Lung (tissue), 12 donors: ENCODE measurements around the gene CFAP61. TPM values are rescaled to one million over a fixed set of nuclear protein-coding genes. Genes with fewer than 3 reads are reported as not detected.
"Not testable (repeated sequence)": the region's sequence is repeated elsewhere in the genome, so short reads cannot be mapped to it uniquely, and the experiment has no call there.

ENCODE experiments used
- ATAC-seq: fragments of 200-7000 bp; cut with Tn5 transposase; one replicate; pipeline ENCODE4 v1.9.1; 2020; ENCODE audit warnings: moderate number of reproducible peaks; ENCODE audit not compliant: insufficient read depth, low FRiP score
- DNase-seq, 3 donors: peaks; one replicate each; pipeline ENCODE4 v3.0.0-alpha.2; 2013 to 2017
- H3K27ac ChIP-seq, 2 donors: one replicate each; pipeline ENCODE4 v1.5.1; 2013; ENCODE audit warnings: mild to moderate bottlenecking in 2 of 2, moderate library complexity in 2 of 2, control low read depth in 1 of 2, inconsistent platforms in 1 of 2, low read depth in 1 of 2, low read length in 1 of 2
- H3K27me3 ChIP-seq, 3 donors: one replicate each; pipeline ENCODE4 v1.5.1; 2013; ENCODE audit warnings: low read length in 2 of 3; ENCODE audit not compliant: control insufficient read depth in 3 of 3, insufficient read depth in 3 of 3
- H3K36me3 ChIP-seq, 4 donors: one replicate each; pipeline ENCODE4 v1.5.1; 2013; ENCODE audit warnings: low read length in 4 of 4, mild to moderate bottlenecking in 1 of 4, moderate library complexity in 1 of 4; ENCODE audit not compliant: control insufficient read depth in 4 of 4, insufficient read depth in 4 of 4
- H3K4me1 ChIP-seq, 5 donors: one replicate each; pipeline ENCODE4 v1.5.1; 2013; ENCODE audit warnings: low read length in 5 of 5, mild to moderate bottlenecking in 2 of 5, moderate library complexity in 1 of 5; ENCODE audit not compliant: control insufficient read depth in 5 of 5, insufficient read depth in 5 of 5
- H3K4me3 ChIP-seq: one replicate; pipeline ENCODE4 v1.5.1; 2013; ENCODE audit warnings: mild to moderate bottlenecking, control low read depth, moderate library complexity
- H3K9ac ChIP-seq, 2 donors: one replicate each; pipeline ENCODE4 v1.5.1; 2013; ENCODE audit warnings: low read length in 2 of 2, control low read depth in 1 of 2; ENCODE audit not compliant: insufficient read depth in 1 of 2
- H3K9me3 ChIP-seq, 4 donors: one replicate each; pipeline ENCODE4 v1.5.1; 2013; ENCODE audit warnings: low read length in 3 of 4, mild to moderate bottlenecking in 1 of 4, moderate library complexity in 1 of 4; ENCODE audit not compliant: control insufficient read depth in 4 of 4, insufficient read depth in 3 of 4
- WGBS, 2 donors: extraction: QIAGEN DNeasy Blood & Tissue Kit; methylation state at CpG; one replicate each; pipeline ENCODE4 v1.1.7; 2013; 5-methylcytosine and 5-hydroxymethylcytosine counted together
- polyA plus RNA-seq, 2 donors: library from polyadenylated mRNA; stranded (reverse); fragments of 200-250 nt; gene quantifications; one replicate each; pipeline ENCODE4 v1.2.1, GENCODE V29; 2013
- total RNA-seq, 2 donors: library from RNA; depleted of rRNA in 1 of 2; stranded (reverse); fragments of >200 nt in 1 of 2; gene quantifications; one replicate each; pipeline ENCODE4 v1.2.1, GENCODE V29; 2014 to 2021
- TF ChIP-seq, protein P1 (sequence below): IDR thresholded peaks from 2 replicates; pipeline ENCODE4 v1.5.1; 2012; ENCODE audit warnings: mild to moderate bottlenecking; ENCODE audit errors: control extremely low read depth, extremely low read depth
- donor health status: control.
- donor health status: control.
- donor health status: Bipolar disorder and iron deficiency.
- donor health status: healthy.
- donor health status: DM: yes; HTN: yes; CAD: no.

The CFAP61 gene
- total and polyA plus RNA-seq, 4 donors: 2.0 to 15.4 (median 6.5) TPM

- Histone ChIP-seq H3K4me3 (no peak overlapping the region), H3K36me3 (no peaks in the 10 kb centered on the region), H3K4me1 (peaks cover 0 to 9% (median 2%) of the 10 kb centered on the region in 5 donors), H3K27ac (no peak overlapping the region), H3K27me3 (peaks cover 0 to 3% (median 2%) of the 10 kb centered on the region in 3 donors), H3K9me3 (no peaks in the 10 kb centered on the region), H3K9ac (no peak overlapping the region)
- peak; percentile 21 to 56 (median 46) for DNase-seq
- TF ChIP-seq, protein P1, sequence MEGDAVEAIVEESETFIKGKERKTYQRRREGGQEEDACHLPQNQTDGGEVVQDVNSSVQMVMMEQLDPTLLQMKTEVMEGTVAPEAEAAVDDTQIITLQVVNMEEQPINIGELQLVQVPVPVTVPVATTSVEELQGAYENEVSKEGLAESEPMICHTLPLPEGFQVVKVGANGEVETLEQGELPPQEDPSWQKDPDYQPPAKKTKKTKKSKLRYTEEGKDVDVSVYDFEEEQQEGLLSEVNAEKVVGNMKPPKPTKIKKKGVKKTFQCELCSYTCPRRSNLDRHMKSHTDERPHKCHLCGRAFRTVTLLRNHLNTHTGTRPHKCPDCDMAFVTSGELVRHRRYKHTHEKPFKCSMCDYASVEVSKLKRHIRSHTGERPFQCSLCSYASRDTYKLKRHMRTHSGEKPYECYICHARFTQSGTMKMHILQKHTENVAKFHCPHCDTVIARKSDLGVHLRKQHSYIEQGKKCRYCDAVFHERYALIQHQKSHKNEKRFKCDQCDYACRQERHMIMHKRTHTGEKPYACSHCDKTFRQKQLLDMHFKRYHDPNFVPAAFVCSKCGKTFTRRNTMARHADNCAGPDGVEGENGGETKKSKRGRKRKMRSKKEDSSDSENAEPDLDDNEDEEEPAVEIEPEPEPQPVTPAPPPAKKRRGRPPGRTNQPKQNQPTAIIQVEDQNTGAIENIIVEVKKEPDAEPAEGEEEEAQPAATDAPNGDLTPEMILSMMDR: peak; percentile 35
- no peak for ATAC-seq
- WGBS, 2 donors: 43 to 49% methylated on average over 11 of the region's 11 CpGs
These were observed 185.0 kb downstream of the CFAP61 start for GRCh38 chr20:20237093-20237959.

- H3K27ac ChIP-seq: no peak overlapping the region
- no peak overlapping the region for H3K9ac ChIP-seq
- no peak for DNase-seq
- WGBS, 2 donors: 92% methylated on average over 1 of the region's 1 CpG
- TF ChIP-seq, protein P1: no peak
- no peaks in the 10 kb centered on the region for H3K27me3 ChIP-seq
- H3K36me3 ChIP-seq: no peaks in the 10 kb centered on the region
- no peak overlapping the region for H3K4me3 ChIP-seq
- peaks cover 0 to 4% (median 0%) of the 10 kb centered on the region in 4 donors for H3K9me3 ChIP-seq
- H3K4me1 ChIP-seq: no peaks in the 10 kb centered on the region
- no peak for ATAC-seq
These were observed 189.6 kb downstream of the CFAP61 start for GRCh38 chr20:20241976-20242375.

GRCh38 chr20:20244384-20244783 is 192.1 kb downstream of the CFAP61 start:
- not testable (repeated sequence) for H3K27me3 ChIP-seq, ATAC-seq, DNase-seq, H3K4me3 ChIP-seq, H3K36me3 ChIP-seq, H3K27ac ChIP-seq, H3K9ac ChIP-seq, H3K9me3 ChIP-seq, H3K4me1 ChIP-seq
- WGBS, 2 donors: 85 to 91% methylated on average over 1 of the region's 1 CpG

- ATAC-seq: no peak
- no peaks in the 10 kb centered on the region for H3K36me3 ChIP-seq
These were observed 194.8 kb downstream of the CFAP61 start for GRCh38 chr20:20246996-20247633.

More at GRCh38 chr20:20246996-20247633, 194.8 kb downstream of the CFAP61 start:
- no peaks in the 10 kb centered on the region for H3K27me3 ChIP-seq
- no peak for DNase-seq
- H3K4me1 ChIP-seq: no peaks in the 10 kb centered on the region
- TF ChIP-seq, protein P1: no peak
- peaks cover 0 to 4% (median 0%) of the 10 kb centered on the region in 4 donors for H3K9me3 ChIP-seq
- no peak overlapping the region for H3K27ac ChIP-seq
- no peak overlapping the region for H3K4me3 ChIP-seq
- H3K9ac ChIP-seq: no peak overlapping the region
- WGBS, 2 donors: 83 to 88% methylated on average over 15 of the region's 15 CpGs
